Measurements from ENCODE around the gene PGGHG. TPM values are rescaled to one million over a fixed set of nuclear protein-coding genes. Genes with fewer than 3 reads are reported as not detected.

PGGHG gene
- polyA plus RNA-seq, 1 experiment, result 13.2 TPM

DNA sequence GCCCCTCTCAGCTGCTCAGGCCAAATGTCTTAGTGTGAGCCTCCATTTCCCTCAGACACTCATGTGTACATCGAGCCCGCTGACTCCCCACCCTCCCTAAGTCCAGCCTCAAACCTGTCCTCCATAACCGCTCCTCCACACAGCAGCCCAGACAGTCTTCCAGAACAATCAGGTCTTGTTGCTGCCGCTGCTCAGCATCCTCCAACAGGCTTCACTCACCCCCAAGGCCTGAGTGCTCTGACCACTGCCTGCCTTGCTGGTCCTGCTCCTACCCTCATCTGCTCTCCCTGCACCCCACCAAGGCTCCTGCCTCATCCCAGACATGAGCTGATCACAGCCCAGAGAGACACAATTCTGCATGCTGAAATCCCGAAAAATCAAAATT lies 35.0 kb upstream of the PGGHG start:
- ChIA-PET CTCF (interaction anchor here (0.8 to 3.8 kb wide), 2 partner anchors 10 to 51 kb away, joined by 3 to 20 read pairs; no protein-coding TSS in a partner anchor), POLR2A (no interaction called here)
- TF ChIP-seq, protein P1, sequence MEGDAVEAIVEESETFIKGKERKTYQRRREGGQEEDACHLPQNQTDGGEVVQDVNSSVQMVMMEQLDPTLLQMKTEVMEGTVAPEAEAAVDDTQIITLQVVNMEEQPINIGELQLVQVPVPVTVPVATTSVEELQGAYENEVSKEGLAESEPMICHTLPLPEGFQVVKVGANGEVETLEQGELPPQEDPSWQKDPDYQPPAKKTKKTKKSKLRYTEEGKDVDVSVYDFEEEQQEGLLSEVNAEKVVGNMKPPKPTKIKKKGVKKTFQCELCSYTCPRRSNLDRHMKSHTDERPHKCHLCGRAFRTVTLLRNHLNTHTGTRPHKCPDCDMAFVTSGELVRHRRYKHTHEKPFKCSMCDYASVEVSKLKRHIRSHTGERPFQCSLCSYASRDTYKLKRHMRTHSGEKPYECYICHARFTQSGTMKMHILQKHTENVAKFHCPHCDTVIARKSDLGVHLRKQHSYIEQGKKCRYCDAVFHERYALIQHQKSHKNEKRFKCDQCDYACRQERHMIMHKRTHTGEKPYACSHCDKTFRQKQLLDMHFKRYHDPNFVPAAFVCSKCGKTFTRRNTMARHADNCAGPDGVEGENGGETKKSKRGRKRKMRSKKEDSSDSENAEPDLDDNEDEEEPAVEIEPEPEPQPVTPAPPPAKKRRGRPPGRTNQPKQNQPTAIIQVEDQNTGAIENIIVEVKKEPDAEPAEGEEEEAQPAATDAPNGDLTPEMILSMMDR (IDR thresholded peaks at IDR 0.05; ENCODE audit: insufficient read depth, low read depth, low read length), result no peak
- Histone ChIP-seq H3K4me3 (ENCODE audit: low read depth, low read length) (no peak overlapping the region), H3K27me3 (ENCODE audit: control insufficient read depth, insufficient read depth, low read length) (peaks cover 3% of the 10 kb centered on the region), H3K36me3 (ENCODE audit: control insufficient read depth, insufficient read depth, low read length) (peaks cover 20% of the 10 kb centered on the region)
- DNase-seq (ENCODE audit: low read depth), result no peak

DNA sequence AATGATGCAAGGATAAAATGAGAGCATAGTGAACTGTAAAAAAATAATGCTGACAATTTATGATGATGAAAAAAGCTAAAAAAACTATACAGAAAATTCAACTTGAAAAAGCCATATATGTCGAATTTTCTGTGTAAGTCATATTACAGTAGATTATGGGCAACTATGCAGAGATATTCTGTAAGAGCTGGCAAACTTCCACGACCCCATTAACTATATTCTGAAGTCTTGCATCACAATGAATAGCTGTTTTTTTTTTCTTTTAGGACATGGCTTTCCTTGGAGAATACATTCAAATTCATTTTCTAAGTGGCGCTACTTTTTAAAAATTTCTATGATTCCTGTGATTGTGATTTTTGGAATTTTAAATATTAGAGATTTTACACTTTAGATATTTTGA lies 33.8 kb upstream of the PGGHG start:
- no peak for DNase-seq (ENCODE audit: low read depth)
- H3K27me3 ChIP-seq (ENCODE audit: control insufficient read depth, insufficient read depth, low read length), result peaks cover 3% of the 10 kb centered on the region
- POLR2A ChIA-PET, result no interaction called here
- no peak overlapping the region for H3K4me3 ChIP-seq (ENCODE audit: low read depth, low read length)
- H3K36me3 ChIP-seq (ENCODE audit: control insufficient read depth, insufficient read depth, low read length), result peaks cover 17% of the 10 kb centered on the region
- CTCF ChIA-PET, result interaction anchor here (0.7 to 0.9 kb wide), 2 partner anchors 12 to 52 kb away, joined by 3 read pairs; partner anchors contain the start of gene IFITM2
- TF ChIP-seq, protein P1 (IDR thresholded peaks at IDR 0.05; ENCODE audit: insufficient read depth, low read depth, low read length), result no peak

DNA sequence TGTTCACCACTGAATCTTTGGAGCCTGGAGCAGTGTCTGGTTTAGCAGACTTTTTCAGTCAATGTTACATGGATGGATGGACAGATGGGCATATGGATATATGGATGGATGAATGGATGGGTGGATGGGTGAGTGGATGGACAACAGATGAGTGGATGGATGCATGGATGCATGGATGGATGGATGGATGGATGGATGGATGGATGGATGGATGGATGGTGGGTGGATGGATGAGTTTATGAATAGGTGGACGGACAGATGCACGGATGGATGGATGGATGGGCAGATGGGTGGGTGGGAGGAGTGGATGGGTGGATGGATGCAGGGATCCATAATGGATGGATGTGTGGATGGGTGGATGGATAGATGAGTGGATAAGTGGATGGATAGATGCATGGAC lies 33.1 kb upstream of the PGGHG start:
- H3K27me3 ChIP-seq (ENCODE audit: control insufficient read depth, insufficient read depth, low read length), result peaks cover 3% of the 10 kb centered on the region
- POLR2A ChIA-PET, result no interaction called here
- DNase-seq (ENCODE audit: low read depth), result no peak
- TF ChIP-seq, protein P1 (IDR thresholded peaks at IDR 0.05; ENCODE audit: insufficient read depth, low read depth, low read length), result no peak
- CTCF ChIA-PET, result interaction anchor here (0.7 kb wide), 1 partner anchor 52 kb away, joined by 3 read pairs; the partner anchor contains the start of gene IFITM2
- no peak overlapping the region for H3K4me3 ChIP-seq (ENCODE audit: low read depth, low read length)
- peaks cover 15% of the 10 kb centered on the region for H3K36me3 ChIP-seq (ENCODE audit: control insufficient read depth, insufficient read depth, low read length)

DNA sequence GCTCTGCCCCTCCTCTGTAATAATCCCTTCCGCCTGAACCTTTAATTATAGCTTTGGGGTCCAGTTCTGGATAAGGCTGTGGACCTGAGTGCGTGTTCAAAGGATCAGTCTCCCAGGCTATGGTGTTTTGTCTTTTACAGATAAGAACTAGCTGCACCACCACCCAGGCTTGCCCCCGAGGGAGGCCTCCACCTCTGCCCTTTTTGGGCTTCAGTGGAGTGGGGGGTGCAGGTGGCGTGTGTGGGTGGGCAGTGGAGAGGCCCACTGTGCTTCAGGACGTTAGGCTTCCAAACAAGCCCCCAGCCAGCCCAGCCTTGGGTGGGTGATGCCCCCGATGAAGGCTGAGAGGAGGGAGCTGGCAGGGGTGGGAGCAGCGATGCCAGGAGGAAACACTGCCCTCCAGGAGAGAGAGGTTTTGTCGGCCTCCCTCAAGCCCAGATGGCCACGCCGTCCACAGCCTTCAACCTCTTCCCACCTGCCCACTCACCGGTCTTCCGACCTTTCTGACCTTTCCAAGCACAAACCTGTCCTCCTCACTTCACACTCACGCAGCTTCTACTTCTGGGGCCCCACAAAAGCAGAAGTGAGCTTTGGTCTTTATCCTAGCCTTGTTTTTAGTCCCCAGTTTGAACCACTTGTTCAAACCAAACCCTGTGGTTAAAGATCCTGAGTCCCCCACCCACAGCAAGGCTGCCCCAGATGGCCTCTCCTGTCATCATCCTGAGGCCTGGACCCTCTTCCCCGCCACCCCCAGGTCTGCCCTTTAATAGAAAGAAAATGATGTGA lies 31.8 kb upstream of the PGGHG start:
- peaks cover 11% of the 10 kb centered on the region for H3K36me3 ChIP-seq (ENCODE audit: control insufficient read depth, insufficient read depth, low read length)
- CTCF ChIA-PET, result interaction anchor here (0.5 kb wide), 1 partner anchor 106 kb away, joined by 5 read pairs; no protein-coding TSS in a partner anchor
- peaks cover 4% of the 10 kb centered on the region for H3K27me3 ChIP-seq (ENCODE audit: control insufficient read depth, insufficient read depth, low read length)
- TF ChIP-seq, protein P1 (IDR thresholded peaks at IDR 0.05; ENCODE audit: insufficient read depth, low read depth, low read length), result no peak
- POLR2A ChIA-PET, result no interaction called here
- no peak overlapping the region for H3K4me3 ChIP-seq (ENCODE audit: low read depth, low read length)
- no peak for DNase-seq (ENCODE audit: low read depth)

- H3K36me3 ChIP-seq (ENCODE audit: control insufficient read depth, insufficient read depth, low read length), result peaks cover 7% of the 10 kb centered on the region
- H3K4me3 ChIP-seq (ENCODE audit: low read depth, low read length), result no peak overlapping the region
- ChIA-PET CTCF (interaction anchor here (0.5 to 5.1 kb wide), 2 partner anchors 6 to 105 kb away, joined by 5 to 38 read pairs; no protein-coding TSS in a partner anchor), POLR2A (interaction anchor here (0.7 kb wide), 1 partner anchor 311 kb away, joined by 16 read pairs; no protein-coding TSS in a partner anchor)
- no peak for DNase-seq (ENCODE audit: low read depth)
- peaks cover 4% of the 10 kb centered on the region for H3K27me3 ChIP-seq (ENCODE audit: control insufficient read depth, insufficient read depth, low read length)
- TF ChIP-seq, protein P1 (IDR thresholded peaks at IDR 0.05; ENCODE audit: insufficient read depth, low read depth, low read length), result no peak
Observed at GRCh38 chr11:257766-258493, 31.0 kb upstream of the PGGHG start.
